OCI-LY7 (cell line): ENCODE results near the gene HSBP1L1. TPM values are rescaled to one million over a fixed set of nuclear protein-coding genes. Genes with fewer than 3 reads are reported as not detected.

Experiments
- BruUV-seq: library from RNA; stranded (reverse); fragments of 400-500 nt; replicated peaks from 2 replicates; lab custom pipeline; 2021; lab: Mats Ljungman, UMichigan
- CTCF ChIA-PET: fragments of 300-600 bp; sonication (Branson Sonifier 250); formaldehyde crosslinking; loops from one replicate; lab custom pipeline; 2022; ENCODE audit warnings: antibody characterized with exemption; ENCODE audit not compliant: unreplicated experiment; lab: Charles Lee
- POLR2A ChIA-PET: fragments of 300-600 bp; sonication (Branson Sonifier 250); formaldehyde crosslinking; loops from one replicate; lab custom pipeline; 2022; ENCODE audit warnings: antibody characterized with exemption; lab: Charles Lee
- DNase-seq: peaks from one replicate; pipeline ENCODE4 v3.0.0-alpha.2; 2015; ENCODE audit warnings: low spot score
- H2AFZ ChIP-seq: fragments of 200-600 bp; sonication (generic), shearing (Covaris generic); 2 replicates; pipeline ENCODE4 v1.6.1; 2014; ENCODE audit warnings: mild to moderate bottlenecking, antibody characterized with exemption, low read length, moderate library complexity
- H3K27ac ChIP-seq: fragments of 200-600 bp; sonication (generic); 2 replicates; pipeline ENCODE4 v1.5.1; 2014; ENCODE audit warnings: mixed run types, low read depth, mild to moderate bottlenecking, moderate library complexity, low read length, inconsistent platforms; ENCODE audit not compliant: poor library complexity, severe bottlenecking
- H3K36me3 ChIP-seq: fragments of 200-600 bp; sonication (generic); 2 replicates; pipeline ENCODE4 v1.6.1; 2014; ENCODE audit warnings: mild to moderate bottlenecking, antibody characterized with exemption, low read length, moderate library complexity, mixed read lengths; ENCODE audit not compliant: insufficient read depth
- H3K4me1 ChIP-seq: fragments of 200-600 bp; sonication (generic); 2 replicates; pipeline ENCODE4 v1.5.1; 2014; ENCODE audit warnings: mild to moderate bottlenecking, low read length; ENCODE audit not compliant: insufficient read depth, poor library complexity, severe bottlenecking
- H3K4me2 ChIP-seq: fragments of 200-600 bp; sonication (generic); 2 replicates; pipeline ENCODE4 v1.6.1; 2014; ENCODE audit warnings: mild to moderate bottlenecking, low read length
- H3K4me3 ChIP-seq: fragments of 200-600 bp; sonication (generic); 2 replicates; pipeline ENCODE4 v1.5.1; 2014; ENCODE audit warnings: mild to moderate bottlenecking, low read depth, low read length; ENCODE audit not compliant: poor library complexity, severe bottlenecking
- H3K79me2 ChIP-seq: fragments of 200-600 bp; sonication (generic); 2 replicates; pipeline ENCODE4 v1.6.1; 2016; ENCODE audit warnings: low read depth, mild to moderate bottlenecking, low read length, moderate library complexity, mixed read lengths; ENCODE audit not compliant: insufficient read depth
- H3K9me2 ChIP-seq: fragments of 200-600 bp; sonication (generic); 2 replicates; pipeline ENCODE4 v1.6.1; 2016; ENCODE audit warnings: mild to moderate bottlenecking, low read length, mixed read lengths; ENCODE audit not compliant: insufficient read depth
- H3K9me3 ChIP-seq: fragments of 200-600 bp; sonication (generic); 2 replicates; pipeline ENCODE4 v1.6.1; 2014; ENCODE audit warnings: mild to moderate bottlenecking, mixed run types, low read length, mixed read lengths
- H4K20me1 ChIP-seq: fragments of 200-600 bp; sonication (generic); 2 replicates; pipeline ENCODE4 v1.6.1; 2014; ENCODE audit warnings: mild to moderate bottlenecking, antibody characterized with exemption, low read length, moderate library complexity, mixed read lengths; ENCODE audit not compliant: insufficient read depth
- CTCF ChIP-seq: fragments of 200-600 bp; sonication (generic); conservative IDR thresholded peaks from 2 replicates; pipeline ENCODE4 v1.5.1; 2014; ENCODE audit warnings: mild to moderate bottlenecking, antibody characterized with exemption, low read length, moderate library complexity, mixed read lengths
- EZH2phosphoT487 ChIP-seq: fragments of 200-600 bp; sonication (generic); IDR thresholded peaks from 2 replicates; pipeline ENCODE4 v1.6.1; 2018; ENCODE audit warnings: low read depth, borderline replicate concordance, mild to moderate bottlenecking, mixed run types, antibody characterized with exemption, low read length, moderate library complexity, mixed read lengths
- intact Hi-C: fragments of 100-400 bp; cut with micrococcal nuclease; formaldehyde crosslinking; loops from one replicate; pipeline ENCODE4 v1.10.0; 2022; ENCODE audit not compliant: unreplicated experiment
- total RNA-seq, 2 experiments: library from RNA; depleted of rRNA in 1 of 2; stranded (reverse); fragments of >200 nt in 1 of 2; shearing (Covaris generic) in 1 of 2; gene quantifications; 2 replicates each; pipeline ENCODE4 v1.2.3, GENCODE V29; 2014 to 2022

The HSBP1L1 gene
- total RNA-seq, 2 experiments from 2014 or later: not detected

- POLR2A ChIA-PET: no interaction called here
- Histone ChIP-seq H3K9me2 (no peaks in the 10 kb centered on the region), H3K4me3 (no peak overlapping the region), H3K9me3 (no peaks in the 10 kb centered on the region), H4K20me1 (peaks cover 5% of the 10 kb centered on the region; the same call in 1 of the 2 replicates), H3K4me1 (peaks cover 20% of the 10 kb centered on the region), H3K27ac (no peak overlapping the region), H3K4me2 (no peak overlapping the region), H3K79me2 (no peaks in the 10 kb centered on the region), H3K36me3 (no peaks in the 10 kb centered on the region), H2AFZ (no peak overlapping the region)
- no TSS peak for BruUV-seq
- no peak for DNase-seq
- TF ChIP-seq CTCF (no peak), EZH2phosphoT487 (no peak)
- intact Hi-C loops: no loop called here
- CTCF ChIA-PET: no interaction called here
Measured at GRCh38 chr18:79952996-79953559, 11.4 kb upstream of the HSBP1L1 start.

- POLR2A ChIA-PET: no interaction called here
- intact Hi-C loops: no loop called here
Measured at GRCh38 chr18:79953971-79954651, 10.3 kb upstream of the HSBP1L1 start.

More at GRCh38 chr18:79953971-79954651, 10.3 kb upstream of the HSBP1L1 start:
- Histone ChIP-seq H3K36me3 (no peaks in the 10 kb centered on the region), H3K9me3 (no peaks in the 10 kb centered on the region), H3K27ac (no peak overlapping the region), H3K4me2 (no peak overlapping the region), H3K79me2 (no peaks in the 10 kb centered on the region), H3K9me2 (no peaks in the 10 kb centered on the region), H3K4me1 (peaks cover 17% of the 10 kb centered on the region), H2AFZ (no peak overlapping the region), H3K4me3 (no peak overlapping the region), H4K20me1 (peaks cover 5% of the 10 kb centered on the region; the same call in 1 of the 2 replicates)
- BruUV-seq: no TSS peak
- CTCF ChIA-PET: no interaction called here
- TF ChIP-seq EZH2phosphoT487 (no peak), CTCF (no peak)
- no peak for DNase-seq
